Mesendoderm (in vitro differentiated cells): Measurements from ENCODE around the gene GPR37L1.
A peak's percentile ranks its signal among the peaks of the same experiment; 100 is the strongest.
"Not testable (repeated sequence)": the region's sequence is repeated elsewhere in the genome, so short reads cannot be mapped to it uniquely, and the experiment has no call there.

Source experiments
- DNase-seq: peaks from one replicate; pipeline ENCODE4 v3.0.0; 2013
- H2AK5ac ChIP-seq: 2 replicates; pipeline ENCODE4 v1.6.1; 2013; ENCODE audit warnings: low read length, inconsistent platforms
- H2BK120ac ChIP-seq: 2 replicates; pipeline ENCODE4 v1.6.1; 2013; ENCODE audit warnings: low read depth, mild to moderate bottlenecking, low read length, moderate library complexity, mixed read lengths
- H2BK15ac ChIP-seq: replicated peaks from 2 replicates; pipeline ENCODE4 v1.6.1; 2013; ENCODE audit warnings: low read depth, mild to moderate bottlenecking, moderate library complexity
- H2BK5ac ChIP-seq: 2 replicates; pipeline ENCODE4 v1.6.1; 2013; ENCODE audit warnings: low read length, inconsistent platforms
- H3K18ac ChIP-seq: 2 replicates; pipeline ENCODE4 v1.6.1; 2013; ENCODE audit warnings: mild to moderate bottlenecking, low read length, mixed read lengths
- H3K23ac ChIP-seq: one replicate; pipeline ENCODE4 v1.6.1; 2013; ENCODE audit warnings: low read length
- H3K27ac ChIP-seq: 2 replicates; pipeline ENCODE4 v1.5.1; 2013; ENCODE audit warnings: low read depth, mild to moderate bottlenecking, inconsistent platforms, low read length, moderate library complexity
- H3K27me3 ChIP-seq: 2 replicates; pipeline ENCODE4 v1.6.1; 2013; ENCODE audit warnings: low read length, control low read depth, mild to moderate bottlenecking, inconsistent platforms; ENCODE audit not compliant: insufficient read depth, poor library complexity
- H3K36me3 ChIP-seq: 2 replicates; pipeline ENCODE4 v1.6.1; 2013; ENCODE audit warnings: low read length, inconsistent platforms; ENCODE audit not compliant: control insufficient read depth, insufficient read depth
- H3K4ac ChIP-seq: one replicate; pipeline ENCODE4 v1.6.1; 2013; ENCODE audit warnings: low read depth, mild to moderate bottlenecking, low read length, moderate library complexity
- H3K4me1 ChIP-seq: 2 replicates; pipeline ENCODE4 v1.6.1; 2013; ENCODE audit warnings: low read depth, low read length, inconsistent platforms; ENCODE audit not compliant: control insufficient read depth
- H3K4me2 ChIP-seq: 2 replicates; pipeline ENCODE4 v1.6.1; 2013; ENCODE audit warnings: low read length
- H3K4me3 ChIP-seq: 2 replicates; pipeline ENCODE4 v1.5.1; 2013; ENCODE audit warnings: mild to moderate bottlenecking, low read length
- H3K56ac ChIP-seq: one replicate; pipeline ENCODE4 v1.6.1; 2013; ENCODE audit warnings: low read length
- H3K79me1 ChIP-seq: 2 replicates; pipeline ENCODE4 v1.6.1; 2013; ENCODE audit warnings: low read length, inconsistent platforms
- H3K79me2 ChIP-seq: 2 replicates; pipeline ENCODE4 v1.6.1; 2013; ENCODE audit warnings: mild to moderate bottlenecking, low read length; ENCODE audit not compliant: control insufficient read depth, insufficient read depth
- H3K9ac ChIP-seq: 2 replicates; pipeline ENCODE4 v1.6.1; 2013; ENCODE audit warnings: low read length, inconsistent platforms
- H4K5ac ChIP-seq: one replicate; pipeline ENCODE4 v1.6.1; 2013; ENCODE audit warnings: low read length
- H4K8ac ChIP-seq: one replicate; pipeline ENCODE4 v1.6.1; 2013; ENCODE audit warnings: low read depth, mild to moderate bottlenecking, control low read depth, low read length, moderate library complexity
- WGBS: extraction: QIAGEN DNeasy Blood & Tissue Kit; methylation state at CpG from one replicate; pipeline ENCODE4 v1.1.7; 2013; ENCODE audit warnings: low lambda C conversion rate, missing lambda C conversion rate; ENCODE audit not compliant: insufficient coverage; ENCODE audit errors: extremely low coverage; 5-methylcytosine and 5-hydroxymethylcytosine counted together

GPR37L1 gene

DNA sequence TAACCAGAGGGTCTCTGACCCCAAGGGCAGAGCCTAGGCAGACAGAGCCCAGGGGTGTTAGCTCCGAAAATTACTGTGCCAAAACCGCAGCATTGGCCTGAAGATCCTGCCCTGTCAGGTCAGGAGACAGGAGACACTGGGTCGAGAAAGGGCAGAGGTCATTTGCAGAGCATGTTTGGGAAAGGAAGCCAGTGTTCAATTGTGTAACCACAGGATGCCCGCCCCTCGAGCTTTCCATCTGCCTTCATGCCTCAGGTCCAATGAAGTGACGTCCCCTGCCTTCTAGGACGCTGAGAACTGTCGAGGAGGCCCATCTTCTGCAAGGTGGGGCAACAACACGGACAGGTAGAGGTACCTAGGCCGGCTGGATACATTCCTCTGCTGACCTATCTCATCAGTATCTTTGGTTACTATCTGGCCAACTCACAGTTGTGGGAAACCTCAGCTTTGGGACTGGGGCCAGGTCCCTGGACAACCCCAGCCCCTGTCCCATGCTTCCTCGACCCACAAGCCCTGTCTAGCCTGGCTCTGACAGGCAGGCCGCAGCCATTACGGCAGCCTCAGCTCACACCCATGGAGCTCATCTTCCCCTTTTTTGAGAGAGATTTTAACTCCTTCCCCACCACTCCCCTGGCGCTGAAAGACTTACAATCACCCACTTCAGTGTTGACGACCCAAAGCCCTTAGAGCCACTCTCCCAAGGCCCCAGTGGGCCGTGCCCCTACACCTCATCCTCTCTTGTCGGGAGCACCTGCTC is 20.5 kb downstream of the GPR37L1 start:
- peaks cover 25% of the 10 kb centered on the region for H3K79me1 ChIP-seq
- WGBS = no CpG with 5 or more reads among the region's 17 CpGs

DNA sequence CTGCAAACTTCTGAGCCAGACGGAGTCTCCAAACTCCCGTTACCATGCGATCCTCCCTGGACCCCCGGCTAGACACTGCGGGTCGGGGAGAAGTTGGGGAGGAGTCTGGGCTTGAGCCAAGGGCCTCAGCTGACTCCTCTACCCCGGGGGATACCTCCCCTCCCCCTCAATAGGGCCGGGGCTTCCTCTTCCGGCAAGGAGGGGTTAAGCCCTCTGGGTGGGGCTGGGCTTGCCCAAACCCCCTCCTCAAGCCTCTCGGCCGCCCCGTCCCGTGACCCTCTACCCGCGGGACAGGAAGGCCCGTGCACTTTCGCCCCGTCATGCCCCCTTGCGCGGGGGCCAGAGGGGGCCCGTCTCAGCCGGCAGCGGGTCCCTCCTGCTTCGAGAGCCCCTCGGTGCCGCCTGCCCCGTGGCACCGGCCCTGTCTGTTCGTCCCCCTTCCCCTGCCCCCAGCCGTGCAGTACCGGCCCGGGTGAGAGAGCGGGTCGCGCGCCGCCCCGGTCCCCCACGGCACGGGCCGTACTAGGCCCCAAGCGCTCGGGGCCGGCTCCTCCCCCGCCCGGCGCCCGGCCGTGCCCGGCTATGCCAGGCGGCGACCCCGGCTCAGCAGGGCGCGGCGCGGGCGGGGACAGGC is 21.2 kb downstream of the GPR37L1 start:
- Histone ChIP-seq H3K4ac (peak overlapping the region; percentile 98), H3K79me1 (peaks cover 20% of the 10 kb centered on the region), H4K5ac (no peak overlapping the region), H3K79me2 (peaks cover 27% of the 10 kb centered on the region), H2BK15ac (no peak overlapping the region), H3K18ac (peak overlapping the region; percentile 99), H3K27me3 (no peaks in the 10 kb centered on the region), H3K4me2 (peak overlapping the region; percentile 94), H2BK5ac (no peak overlapping the region), H3K56ac (peak overlapping the region; percentile 95), H3K36me3 (no peaks in the 10 kb centered on the region), H3K4me1 (peaks cover 2% of the 10 kb centered on the region), H3K4me3 (peak overlapping the region; percentile 80), H2AK5ac (no peak overlapping the region), H3K27ac (peak overlapping the region; percentile 79), H4K8ac (peak overlapping the region; percentile 78), H2BK120ac (peak overlapping the region; percentile 74), H3K9ac (peak overlapping the region; percentile 90), H3K23ac (no peak overlapping the region)
- WGBS = no CpG with 5 or more reads among the region's 58 CpGs
- DNase-seq = peak; percentile 60

More for the DNA sequence above, 20.5 kb downstream of the GPR37L1 start:
- H3K4me1 ChIP-seq = peaks cover 2% of the 10 kb centered on the region
- no peak overlapping the region for H3K27ac ChIP-seq
- no peak overlapping the region for H2BK5ac ChIP-seq
- peak overlapping the region; percentile 95 for H3K56ac ChIP-seq
- H3K27me3 ChIP-seq = no peaks in the 10 kb centered on the region
- H2BK15ac ChIP-seq = no peak overlapping the region
- no peak overlapping the region for H2AK5ac ChIP-seq
- peak overlapping the region; percentile 80 for H3K4me3 ChIP-seq
- H3K18ac ChIP-seq = no peak overlapping the region
- peak overlapping the region; percentile 90 for H3K9ac ChIP-seq
- H4K8ac ChIP-seq = no peak overlapping the region
- no peak for DNase-seq
- H3K4me2 ChIP-seq = peak overlapping the region; percentile 94
- H3K23ac ChIP-seq = no peak overlapping the region
- peaks cover 1% of the 10 kb centered on the region for H3K36me3 ChIP-seq
- peaks cover 32% of the 10 kb centered on the region for H3K79me2 ChIP-seq
- H4K5ac ChIP-seq = no peak overlapping the region
- H2BK120ac ChIP-seq = no peak overlapping the region
- H3K4ac ChIP-seq = no peak overlapping the region

DNA sequence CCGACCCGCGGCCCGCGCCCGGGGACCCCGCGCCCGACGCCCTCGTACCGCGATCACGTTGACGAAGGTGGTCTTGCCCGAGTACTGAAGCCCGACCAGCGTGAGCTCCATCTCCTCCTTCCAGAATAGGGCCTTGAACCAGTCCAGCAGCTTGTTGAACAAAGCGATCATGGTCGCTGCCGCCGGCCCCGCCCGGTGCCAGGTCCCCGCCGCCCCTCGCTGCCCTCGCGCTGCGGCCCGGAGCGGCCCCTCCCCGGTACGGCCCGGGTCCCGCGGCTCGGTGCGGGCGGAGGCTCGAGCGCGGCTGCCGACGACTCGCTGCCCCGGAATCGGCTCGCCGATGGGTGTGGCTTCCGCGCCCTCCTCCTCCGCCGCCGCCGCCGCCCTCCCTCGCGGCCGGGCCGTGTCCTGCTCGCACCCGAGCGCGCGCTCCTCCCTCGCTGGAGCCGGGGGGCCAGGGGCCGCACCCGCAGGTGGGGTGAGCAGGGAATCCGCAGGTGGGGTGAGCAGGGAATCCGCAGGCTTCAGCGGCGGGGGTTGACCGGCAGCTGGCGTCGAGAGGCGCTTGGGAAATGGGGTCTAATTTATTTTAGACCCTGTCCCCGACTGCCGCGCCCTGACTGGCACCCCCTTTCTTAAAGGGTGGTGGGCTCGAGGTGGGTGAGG is 21.8 kb downstream of the GPR37L1 start, which contains the start of gene ARL8A:
TSS of gene ARL8A (minus strand) at position 336 of the 666 bp plus-strand sequence. CDS start at position 171, 165 bp downstream.
- no CpG with 5 or more reads among the region's 82 CpGs for WGBS
- DNase-seq = no peak
- H3K27ac ChIP-seq = peak within 1 kb of the TSS; percentile 79

DNA sequence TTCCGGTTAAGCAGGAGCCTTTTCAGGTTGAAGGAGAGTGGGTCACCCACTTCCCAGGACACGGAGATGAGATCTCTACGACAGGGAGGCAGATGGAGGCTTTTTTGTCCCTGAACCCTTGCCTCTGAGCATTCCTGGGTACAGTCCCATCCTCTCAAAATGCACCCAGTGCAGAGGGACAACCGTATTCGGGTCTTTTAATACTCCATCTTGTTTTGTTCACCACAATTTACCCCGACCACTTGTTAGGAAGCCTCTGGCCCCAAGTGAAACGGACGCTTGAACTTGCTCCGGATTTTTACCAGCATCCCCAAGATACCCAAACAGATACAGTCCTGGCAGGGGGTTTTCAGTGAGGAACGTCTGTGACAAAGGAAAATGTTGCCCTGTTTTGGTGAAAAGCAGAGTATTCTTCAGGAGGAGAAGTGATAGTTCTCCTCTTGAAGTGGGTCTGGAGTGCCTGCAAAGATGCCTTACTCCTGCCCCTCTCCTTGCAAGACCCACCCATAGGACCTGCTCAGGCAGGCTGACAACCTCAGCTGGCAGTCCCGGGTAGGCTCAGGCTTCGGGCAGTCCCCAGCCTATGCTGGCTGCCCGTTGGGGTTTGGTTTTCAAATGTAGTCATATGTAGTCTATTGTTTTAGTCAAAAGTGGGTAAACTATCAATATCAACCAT is 22.5 kb downstream of the GPR37L1 start:
- DNase-seq = no peak
- Histone ChIP-seq H3K4me3 (peak overlapping the region; percentile 2), H3K36me3 (no peaks in the 10 kb centered on the region), H3K79me1 (peaks cover 18% of the 10 kb centered on the region), H3K27ac (no peak overlapping the region), H4K8ac (no peak overlapping the region), H3K9ac (peak overlapping the region; percentile 90), H3K56ac (peak overlapping the region; percentile 88), H3K4me2 (peak overlapping the region; percentile 41), H3K23ac (no peak overlapping the region), H2BK5ac (no peak overlapping the region), H3K4me1 (peaks cover 2% of the 10 kb centered on the region), H3K18ac (peak overlapping the region; percentile 88), H2AK5ac (no peak overlapping the region), H3K79me2 (peaks cover 26% of the 10 kb centered on the region), H3K27me3 (no peaks in the 10 kb centered on the region), H4K5ac (no peak overlapping the region), H2BK15ac (no peak overlapping the region), H2BK120ac (no peak overlapping the region), H3K4ac (peak overlapping the region; percentile 73)
- WGBS = no CpG with 5 or more reads among the region's 13 CpGs

More for the DNA sequence above, 21.8 kb downstream of the GPR37L1 start, which contains the start of gene ARL8A:
- peak within 1 kb of the TSS; percentile 98 for H3K4ac ChIP-seq
- H3K9ac ChIP-seq = peak within 1 kb of the TSS; percentile 90
- H2BK5ac ChIP-seq = no peak within 1 kb of the TSS
- H3K4me2 ChIP-seq = peak within 1 kb of the TSS; percentile 94
- H2AK5ac ChIP-seq = no peak within 1 kb of the TSS
- H3K18ac ChIP-seq = peak within 1 kb of the TSS; percentile 99
- H3K4me1 ChIP-seq = peaks cover 2% of the 10 kb centered on the region
- H3K79me2 ChIP-seq = peaks cover 26% of the 10 kb centered on the region
- peak within 1 kb of the TSS; percentile 21 for H2BK15ac ChIP-seq
- no peak within 1 kb of the TSS for H3K23ac ChIP-seq
- no peaks in the 10 kb centered on the region for H3K27me3 ChIP-seq
- H3K79me1 ChIP-seq = peaks cover 18% of the 10 kb centered on the region
- H3K36me3 ChIP-seq = no peaks in the 10 kb centered on the region
- peak within 1 kb of the TSS; percentile 78 for H4K8ac ChIP-seq
- H3K4me3 ChIP-seq = peak within 1 kb of the TSS; percentile 80
- no peak within 1 kb of the TSS for H4K5ac ChIP-seq
- peak within 1 kb of the TSS; percentile 74 for H2BK120ac ChIP-seq
- peak within 1 kb of the TSS; percentile 95 for H3K56ac ChIP-seq

DNA sequence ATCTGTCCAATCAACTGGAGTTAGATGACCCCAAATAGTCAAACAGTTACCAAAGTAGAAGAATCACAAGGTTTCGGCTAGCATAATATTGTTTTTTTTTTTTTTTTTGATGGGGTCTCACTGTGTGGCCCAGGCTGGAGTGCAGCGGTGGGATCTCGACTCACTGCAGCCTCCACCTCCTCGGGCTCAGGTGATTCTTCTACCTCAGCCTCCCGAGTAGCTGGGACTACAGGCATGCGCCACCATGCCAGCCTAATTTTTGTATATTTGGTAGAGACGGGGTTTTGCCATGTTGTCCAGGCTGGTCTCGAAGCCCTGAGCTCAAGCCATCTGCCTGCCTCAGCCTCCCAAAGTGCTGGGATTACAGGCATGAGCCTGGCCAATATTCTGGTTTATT is 23.0 kb downstream of the GPR37L1 start:
- not testable (repeated sequence) for H2BK5ac ChIP-seq, H3K4me3 ChIP-seq, H3K18ac ChIP-seq, H3K4me1 ChIP-seq, H3K27ac ChIP-seq, H3K36me3 ChIP-seq, H3K27me3 ChIP-seq, H2BK120ac ChIP-seq, DNase-seq, H3K4ac ChIP-seq, H3K9ac ChIP-seq, H4K5ac ChIP-seq, H3K23ac ChIP-seq, H3K56ac ChIP-seq, H3K4me2 ChIP-seq, H4K8ac ChIP-seq, H2BK15ac ChIP-seq, H2AK5ac ChIP-seq
- no CpG with 5 or more reads among the region's 8 CpGs for whole genome bisulfite sequencing
- H3K79me1 ChIP-seq = peaks cover 14% of the 10 kb centered on the region
- peaks cover 21% of the 10 kb centered on the region for H3K79me2 ChIP-seq
